Suprapubic skin (tissue), 4 donors: ENCODE data around the gene PRCP. TPM values are rescaled to one million over a fixed set of nuclear protein-coding genes. Genes with fewer than 3 reads are reported as not detected.
"Not testable (repeated sequence)": the region's sequence is repeated elsewhere in the genome, so short reads cannot be mapped to it uniquely, and the experiment has no call there.

Experiments
- DNase-seq, 2 donors: peaks; one replicate each; pipeline ENCODE4 v3.0.0-alpha.2; 2019; ENCODE audit warnings: low spot score in 2 of 2
- H3K27ac ChIP-seq: fragments of 200-600 bp; sonication (generic); one replicate; pipeline ENCODE4 v1.5.1; 2019
- H3K27me3 ChIP-seq: fragments of 200-600 bp; sonication (generic); one replicate; pipeline ENCODE4 v1.5.1; 2019
- H3K36me3 ChIP-seq: fragments of 200-600 bp; sonication (generic); one replicate; pipeline ENCODE4 v1.5.1; 2019
- H3K4me1 ChIP-seq: fragments of 200-600 bp; sonication (generic); one replicate; pipeline ENCODE4 v1.5.1; 2019
- H3K4me3 ChIP-seq: fragments of 200-600 bp; sonication (generic); one replicate; pipeline ENCODE4 v1.5.1; 2019; ENCODE audit warnings: mild to moderate bottlenecking
- H3K9me3 ChIP-seq: fragments of 200-600 bp; sonication (generic); one replicate; pipeline ENCODE4 v1.5.1; 2019
- EP300 ChIP-seq: sonication (generic); formaldehyde crosslinking; IDR thresholded peaks from one replicate; pipeline ENCODE4 v1.6.1; 2017; ENCODE audit warnings: antibody characterized with exemption
- POLR2A ChIP-seq, 2 donors: fragments of 450-650 bp; IDR thresholded peaks; one replicate each; pipeline ENCODE4 v1.6.1; 2017; ENCODE audit warnings: antibody characterized with exemption in 2 of 2, mild to moderate bottlenecking in 2 of 2, moderate library complexity in 2 of 2
- POLR2AphosphoS5 ChIP-seq, 3 donors: sonication (generic); formaldehyde crosslinking; IDR thresholded peaks; one replicate each; pipeline ENCODE4 v1.6.1; 2017; ENCODE audit warnings: antibody characterized with exemption in 3 of 3
- WGBS: methylation state at CpG from one replicate; pipeline ENCODE4 v1.1.5; 2018; 5-methylcytosine and 5-hydroxymethylcytosine counted together
- total RNA-seq, 4 donors: library from RNA; depleted of rRNA; stranded (reverse); fragments of >200 nt; gene quantifications; one replicate each; pipeline ENCODE4 v1.1.0, GENCODE V29; 2016
- TF ChIP-seq, protein P1 (sequence below), 2 donors: fragments of 200-600 bp in 1 of 2; fragments of 450-650 bp in 1 of 2; sonication (generic) in 1 of 2; IDR thresholded peaks; one replicate each; pipeline ENCODE4 v1.5.1; 2016 to 2019; ENCODE audit warnings: antibody characterized with exemption in 2 of 2, mild to moderate bottlenecking in 1 of 2, moderate library complexity in 1 of 2

PRCP gene
- 10 to 100 TPM; 36.0 to 50.9 (median 50.4) TPM for total RNA-seq

- WGBS: under 1% methylated on average over 28 of the region's 40 CpGs
- H3K36me3 ChIP-seq: no peaks in the 10 kb centered on the region
Measured at GRCh38 chr11:82900277-82901164, at the start of gene PRCP. TSS of gene PRCP (minus strand) at chr11:82900430. CDS start at chr11:82900402, 28 bp downstream.

GRCh38 chr11:82949352-82949751, 49.1 kb upstream of the PRCP start:
- H3K4me3 ChIP-seq: no peak overlapping the region
- no peak for DNase-seq
- H3K4me1 ChIP-seq: no peaks in the 10 kb centered on the region
- peaks cover 3% of the 10 kb centered on the region for H3K9me3 ChIP-seq
- H3K36me3 ChIP-seq: no peaks in the 10 kb centered on the region
- no peak overlapping the region for H3K27ac ChIP-seq
- H3K27me3 ChIP-seq: no peaks in the 10 kb centered on the region
- no peak for TF ChIP-seq POLR2AphosphoS5 (IDR thresholded peaks at IDR 0.05)
- TF ChIP-seq EP300: no peak
- no peak for TF ChIP-seq POLR2A (IDR thresholded peaks at IDR 0.05)
- TF ChIP-seq, protein P1, sequence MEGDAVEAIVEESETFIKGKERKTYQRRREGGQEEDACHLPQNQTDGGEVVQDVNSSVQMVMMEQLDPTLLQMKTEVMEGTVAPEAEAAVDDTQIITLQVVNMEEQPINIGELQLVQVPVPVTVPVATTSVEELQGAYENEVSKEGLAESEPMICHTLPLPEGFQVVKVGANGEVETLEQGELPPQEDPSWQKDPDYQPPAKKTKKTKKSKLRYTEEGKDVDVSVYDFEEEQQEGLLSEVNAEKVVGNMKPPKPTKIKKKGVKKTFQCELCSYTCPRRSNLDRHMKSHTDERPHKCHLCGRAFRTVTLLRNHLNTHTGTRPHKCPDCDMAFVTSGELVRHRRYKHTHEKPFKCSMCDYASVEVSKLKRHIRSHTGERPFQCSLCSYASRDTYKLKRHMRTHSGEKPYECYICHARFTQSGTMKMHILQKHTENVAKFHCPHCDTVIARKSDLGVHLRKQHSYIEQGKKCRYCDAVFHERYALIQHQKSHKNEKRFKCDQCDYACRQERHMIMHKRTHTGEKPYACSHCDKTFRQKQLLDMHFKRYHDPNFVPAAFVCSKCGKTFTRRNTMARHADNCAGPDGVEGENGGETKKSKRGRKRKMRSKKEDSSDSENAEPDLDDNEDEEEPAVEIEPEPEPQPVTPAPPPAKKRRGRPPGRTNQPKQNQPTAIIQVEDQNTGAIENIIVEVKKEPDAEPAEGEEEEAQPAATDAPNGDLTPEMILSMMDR (IDR thresholded peaks at IDR 0.05): no peak

More at GRCh38 chr11:82900277-82901164, at the start of gene PRCP:
- H3K4me1 ChIP-seq: peaks cover 42% of the 10 kb centered on the region
- peak within 1 kb of the TSS; percentile 97 for H3K27ac ChIP-seq
- peak in 1 of 3 donors; percentile 39 for TF ChIP-seq POLR2AphosphoS5 (IDR thresholded peaks at IDR 0.05)
- peak; percentile 42 to 55 for TF ChIP-seq POLR2A (IDR thresholded peaks at IDR 0.05)
- TF ChIP-seq, protein P1 (IDR thresholded peaks at IDR 0.05): no peak
- no peak for TF ChIP-seq EP300
- peak within 1 kb of the TSS; percentile 78 for H3K4me3 ChIP-seq
- H3K27me3 ChIP-seq: no peaks in the 10 kb centered on the region
- peak; percentile 96 to 97 for DNase-seq
- H3K9me3 ChIP-seq: no peaks in the 10 kb centered on the region

DNA sequence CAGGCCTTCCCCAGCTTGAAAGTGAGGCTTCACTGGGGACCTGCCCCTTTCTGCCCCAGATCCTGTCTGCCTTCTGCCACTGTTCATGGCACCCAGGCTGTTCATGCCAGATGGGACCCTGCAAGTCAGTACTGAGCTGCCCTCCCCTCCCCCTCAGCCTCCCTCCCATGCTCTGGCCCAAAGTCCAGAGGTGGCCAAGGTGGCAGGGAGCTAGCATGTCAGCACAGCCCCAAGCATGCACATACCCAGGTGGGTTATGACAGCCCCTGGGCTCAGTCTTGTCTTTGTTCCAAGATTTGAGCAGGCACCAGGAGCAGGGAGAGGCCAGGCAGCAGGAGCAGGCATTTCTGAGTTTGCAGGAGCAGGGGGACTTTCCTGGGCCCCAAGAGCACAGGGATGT, 45.5 kb upstream of the PRCP start:
- Histone ChIP-seq H3K27ac (no peak overlapping the region), H3K4me3 (no peak overlapping the region), H3K36me3 (no peaks in the 10 kb centered on the region), H3K27me3 (no peaks in the 10 kb centered on the region), H3K9me3 (peaks cover 4% of the 10 kb centered on the region), H3K4me1 (no peaks in the 10 kb centered on the region)
- TF ChIP-seq POLR2AphosphoS5 (IDR thresholded peaks at IDR 0.05) (no peak), POLR2A (IDR thresholded peaks at IDR 0.05) (no peak), EP300 (no peak)
- TF ChIP-seq, protein P1 (IDR thresholded peaks at IDR 0.05): no peak
- no peak for DNase-seq

- not testable (repeated sequence) for H3K9me3 ChIP-seq, H3K27me3 ChIP-seq, H3K4me1 ChIP-seq, DNase-seq, H3K4me3 ChIP-seq, H3K36me3 ChIP-seq, H3K27ac ChIP-seq
- 71% methylated on average over 1 of the region's 1 CpG for WGBS
Measured at GRCh38 chr11:82945041-82945440, 44.8 kb upstream of the PRCP start.

GRCh38 chr11:82944198-82944597, 44.0 kb upstream of the PRCP start:
- WGBS: 83% methylated on average over 2 of the region's 2 CpGs
- Histone ChIP-seq H3K4me1 (no peaks in the 10 kb centered on the region), H3K4me3 (no peak overlapping the region), H3K9me3 (peaks cover 4% of the 10 kb centered on the region), H3K36me3 (no peaks in the 10 kb centered on the region), H3K27ac (no peak overlapping the region), H3K27me3 (no peaks in the 10 kb centered on the region)
- DNase-seq: no peak
- TF ChIP-seq, protein P1 (IDR thresholded peaks at IDR 0.05): no peak
- no peak for TF ChIP-seq EP300
- no peak for TF ChIP-seq POLR2A (IDR thresholded peaks at IDR 0.05)
- TF ChIP-seq POLR2AphosphoS5 (IDR thresholded peaks at IDR 0.05): no peak

- not testable (repeated sequence) for H3K4me1 ChIP-seq, DNase-seq, H3K27me3 ChIP-seq, H3K27ac ChIP-seq, H3K9me3 ChIP-seq, H3K4me3 ChIP-seq, H3K36me3 ChIP-seq
- 100% methylated on average over 1 of the region's 1 CpG for WGBS
Measured at GRCh38 chr11:82943430-82943829, 43.2 kb upstream of the PRCP start.
